Panc1 (cell line): Measurements from ENCODE around the gene IGFL4. TPM values are rescaled to one million over a fixed set of nuclear protein-coding genes. Genes with fewer than 3 reads are reported as not detected.

Experiments
- ATAC-seq: fragments of 200-7000 bp; cut with Tn5 transposase; 2 replicates; pipeline ENCODE4 v1.9.1; 2020; ENCODE audit warnings: mild to moderate bottlenecking, moderate library complexity
- BruUV-seq: library from RNA; stranded (reverse); fragments of 400-500 nt; replicated peaks from 2 replicates; lab custom pipeline; 2021; lab: Mats Ljungman, UMichigan
- CTCF ChIA-PET: fragments of 300-600 bp; sonication (Branson Sonifier 250); formaldehyde crosslinking; loops from one replicate; lab custom pipeline; 2022; ENCODE audit warnings: antibody characterized with exemption; lab: Charles Lee
- POLR2A ChIA-PET: fragments of 300-600 bp; sonication (Branson Sonifier 250); formaldehyde crosslinking; loops from one replicate; lab custom pipeline; 2022; ENCODE audit warnings: antibody characterized with exemption; lab: Charles Lee
- DNase-seq: peaks from one replicate; pipeline ENCODE4 v3.0.0-alpha.2; 2010; ENCODE audit warnings: low read depth, low spot score
- H3K27ac ChIP-seq: 2 replicates; pipeline ENCODE4 v1.5.1; 2011; ENCODE audit warnings: mild to moderate bottlenecking, low read length, inconsistent platforms
- H3K27me3 ChIP-seq: fragments of 200-500 bp; sonication (Bioruptor generic); 2 replicates; pipeline ENCODE4 v1.6.0; 2014; ENCODE audit warnings: low read length, inconsistent platforms; ENCODE audit not compliant: control insufficient read depth, insufficient read depth
- H3K36me3 ChIP-seq: fragments of 200-500 bp; sonication (Bioruptor generic); 2 replicates; pipeline ENCODE4 v1.5.1; 2014; ENCODE audit warnings: inconsistent platforms, mild to moderate bottlenecking, low read length, moderate library complexity; ENCODE audit not compliant: control insufficient read depth, insufficient read depth
- H3K4me1 ChIP-seq: 2 replicates; pipeline ENCODE4 v1.5.1; 2011; ENCODE audit warnings: inconsistent platforms, mild to moderate bottlenecking, low read length, moderate library complexity; ENCODE audit not compliant: control insufficient read depth, insufficient read depth
- H3K4me3 ChIP-seq, 2 experiments: 2 replicates each; pipeline ENCODE4 v1.5.1; 2011 to 2012; ENCODE audit warnings: low read depth in 2 of 2, low read length in 2 of 2, mild to moderate bottlenecking in 2 of 2, inconsistent platforms in 1 of 2, moderate library complexity in 1 of 2
- H3K9me3 ChIP-seq: fragments of 200-500 bp; sonication (Bioruptor generic); 2 replicates; pipeline ENCODE4 v1.5.1; 2014; ENCODE audit warnings: low read depth, mild to moderate bottlenecking, inconsistent platforms, low read length, moderate library complexity; ENCODE audit not compliant: control insufficient read depth, insufficient read depth
- POLR2AphosphoS5 ChIP-seq: IDR thresholded peaks from 2 replicates; pipeline ENCODE4 v1.6.1; 2012; ENCODE audit warnings: mild to moderate bottlenecking, low read depth, low read length, moderate library complexity
- REST ChIP-seq, 2 experiments: IDR thresholded peaks; 2 replicates each; pipeline ENCODE4 v1.6.1; 2011 to 2012; ENCODE audit warnings: low read depth in 2 of 2, control low read depth in 1 of 2, low read length in 1 of 2, mild to moderate bottlenecking in 1 of 2, moderate library complexity in 1 of 2; ENCODE audit not compliant: insufficient read depth in 1 of 2
- SIN3A ChIP-seq: IDR thresholded peaks from 2 replicates; pipeline ENCODE4 v1.6.1; 2012; ENCODE audit warnings: low read depth, mild to moderate bottlenecking, low read length, moderate library complexity, borderline replicate concordance; ENCODE audit not compliant: insufficient read depth
- TCF7L2 ChIP-seq: IDR thresholded peaks from 2 replicates; pipeline ENCODE4 v1.6.1; 2011; ENCODE audit warnings: mild to moderate bottlenecking, low read depth, low read length, inconsistent platforms
- in situ Hi-C: cut with HindIII; loops from 2 replicates; pipeline ENCODE4 v1.10.0; 2016; ENCODE audit warnings: low sequenced_read_pairs, low pct_unique_long_range_greater_than_20kb
- intact Hi-C: fragments of 100-400 bp; cut with micrococcal nuclease; formaldehyde crosslinking; loops from one replicate; pipeline ENCODE4 v1.10.0; 2022; ENCODE audit not compliant: unreplicated experiment
- total RNA-seq: library from RNA; stranded (reverse); gene quantifications from one replicate; pipeline ENCODE4 v1.2.1, GENCODE V29; 2021; ENCODE audit not compliant: unreplicated experiment
- TF ChIP-seq, protein P1 (sequence below): fragments of 450-650 bp; IDR thresholded peaks from 2 replicates; pipeline ENCODE4 v1.5.1; 2017; ENCODE audit warnings: mild to moderate bottlenecking

IGFL4 gene
- total RNA-seq, 1 experiment from 2014 or later, result 0.39 TPM

DNA sequence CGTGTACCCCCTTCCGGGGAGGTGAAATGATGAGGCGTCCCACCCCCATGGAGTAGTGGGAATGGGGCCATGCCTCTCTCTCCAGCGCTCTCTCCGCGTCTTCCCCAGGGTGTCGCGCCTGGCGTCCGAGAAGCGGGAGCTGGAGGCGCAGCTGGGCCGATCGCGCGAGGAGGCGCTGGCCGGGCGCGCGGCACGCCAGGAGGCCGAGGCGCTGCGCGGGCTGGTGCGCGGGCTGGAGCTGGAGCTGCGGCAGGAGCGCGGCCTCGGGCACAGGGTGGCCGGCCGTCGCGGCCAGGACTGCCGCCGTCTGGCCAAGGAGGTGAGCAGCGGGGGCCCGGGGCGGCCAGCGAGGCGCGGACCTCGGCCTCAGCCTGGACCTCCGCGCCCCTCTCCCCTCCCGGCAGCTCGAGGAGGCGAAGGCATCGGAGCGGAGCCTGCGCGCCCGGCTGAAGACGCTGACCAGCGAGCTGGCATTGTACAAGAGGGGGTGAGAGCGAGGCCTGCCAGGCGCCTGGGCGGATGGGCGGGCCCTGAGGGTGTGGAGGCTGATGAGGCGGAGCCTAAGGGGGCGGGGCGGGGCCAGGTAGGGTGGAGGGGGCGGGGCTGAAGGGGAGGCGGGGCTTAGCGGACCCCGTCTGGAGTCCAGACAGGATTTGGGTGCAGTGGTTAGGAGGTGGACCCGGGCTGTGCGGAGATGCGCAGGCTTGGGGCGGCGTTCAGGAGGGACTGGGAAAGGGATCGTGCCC lies 25.7 kb downstream of the IGFL4 start:
- BruUV-seq, result no TSS peak
- TF ChIP-seq, protein P1, sequence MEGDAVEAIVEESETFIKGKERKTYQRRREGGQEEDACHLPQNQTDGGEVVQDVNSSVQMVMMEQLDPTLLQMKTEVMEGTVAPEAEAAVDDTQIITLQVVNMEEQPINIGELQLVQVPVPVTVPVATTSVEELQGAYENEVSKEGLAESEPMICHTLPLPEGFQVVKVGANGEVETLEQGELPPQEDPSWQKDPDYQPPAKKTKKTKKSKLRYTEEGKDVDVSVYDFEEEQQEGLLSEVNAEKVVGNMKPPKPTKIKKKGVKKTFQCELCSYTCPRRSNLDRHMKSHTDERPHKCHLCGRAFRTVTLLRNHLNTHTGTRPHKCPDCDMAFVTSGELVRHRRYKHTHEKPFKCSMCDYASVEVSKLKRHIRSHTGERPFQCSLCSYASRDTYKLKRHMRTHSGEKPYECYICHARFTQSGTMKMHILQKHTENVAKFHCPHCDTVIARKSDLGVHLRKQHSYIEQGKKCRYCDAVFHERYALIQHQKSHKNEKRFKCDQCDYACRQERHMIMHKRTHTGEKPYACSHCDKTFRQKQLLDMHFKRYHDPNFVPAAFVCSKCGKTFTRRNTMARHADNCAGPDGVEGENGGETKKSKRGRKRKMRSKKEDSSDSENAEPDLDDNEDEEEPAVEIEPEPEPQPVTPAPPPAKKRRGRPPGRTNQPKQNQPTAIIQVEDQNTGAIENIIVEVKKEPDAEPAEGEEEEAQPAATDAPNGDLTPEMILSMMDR, result peak; percentile 25
- TF ChIP-seq TCF7L2 (no peak), SIN3A (no peak)
- DNase-seq (no peak), ATAC-seq (peak; percentile 87)
- intact Hi-C loops (no loop called here), in situ Hi-C loops (no loop called here)
- Histone ChIP-seq H3K9me3 (no peaks in the 10 kb centered on the region), H3K4me1 (peaks cover 3% of the 10 kb centered on the region; the same call in 1 of the 2 replicates), H3K27ac (peak overlapping the region; percentile 54; the same call in 1 of the 2 replicates), H3K4me3 (peak overlapping the region; percentile 32 to 47), H3K27me3 (no peaks in the 10 kb centered on the region), H3K36me3 (no peaks in the 10 kb centered on the region)
- CTCF ChIA-PET, result interaction anchor here (0.6 kb wide), 1 partner anchor 68 kb away, joined by 6 read pairs; no protein-coding TSS in a partner anchor
- POLR2A ChIA-PET, result interaction anchor here (0.5 kb wide), 1 partner anchor 114 kb away, joined by 10 read pairs; no protein-coding TSS in a partner anchor

- no peaks in the 10 kb centered on the region for H3K36me3 ChIP-seq
- POLR2A ChIA-PET, result interaction anchor here (0.5 kb wide), 1 partner anchor 114 kb away, joined by 10 read pairs; no protein-coding TSS in a partner anchor
- peak overlapping the region; percentile 54; the same call in 1 of the 2 replicates for H3K27ac ChIP-seq
- ATAC-seq (no peak), DNase-seq (no peak)
- peaks cover 3% of the 10 kb centered on the region; the same call in 1 of the 2 replicates for H3K4me1 ChIP-seq
- in situ Hi-C loops, result no loop called here
- CTCF ChIA-PET, result interaction anchor here (0.6 kb wide), 1 partner anchor 67 kb away, joined by 6 read pairs; no protein-coding TSS in a partner anchor
- peak overlapping the region; percentile 32 to 45 for H3K4me3 ChIP-seq
- no peaks in the 10 kb centered on the region for H3K27me3 ChIP-seq
- BruUV-seq, result no TSS peak
- intact Hi-C loops, result no loop called here
- TF ChIP-seq, protein P1, result no peak
- no peak for TF ChIP-seq POLR2AphosphoS5
- no peak for TF ChIP-seq REST (IDR thresholded peaks at IDR 0.05; ENCODE audit: insufficient read depth in 1 of 2, low read depth in 2 of 2, low read length in 1 of 2)
- TF ChIP-seq SIN3A, result no peak
- TF ChIP-seq TCF7L2, result no peak
- no peaks in the 10 kb centered on the region for H3K9me3 ChIP-seq
Measured at GRCh38 chr19:46014534-46014933, 26.3 kb downstream of the IGFL4 start.
